CD4-positive, CD25-positive, alpha-beta regulatory T cell (primary cell): ENCODE data around the gene SLCO3A1. TPM values are rescaled to one million over a fixed set of nuclear protein-coding genes. Genes with fewer than 3 reads are reported as not detected.

Experiments used
- ATAC-seq, 2 donors: fragments of 150-1000 bp; cut with Tn5 transposase; one replicate each; pipeline ENCODE4 v1.10.0; 2021; ENCODE audit warnings: low read depth in 2 of 2, moderate number of reproducible peaks in 2 of 2, moderate library complexity in 1 of 2
- DNase-seq, 3 donors: peaks; one replicate each; pipeline versions ENCODE4 v3.0.0 to v3.0.0-alpha.2; 2012 to 2022; ENCODE audit warnings: mixed read lengths in 1 of 3
- H3K27ac ChIP-seq: one replicate; pipeline ENCODE4 v1.7.0; 2013; ENCODE audit warnings: mild to moderate bottlenecking, low read length; ENCODE audit not compliant: insufficient read depth, poor library complexity, severe bottlenecking
- H3K27me3 ChIP-seq: one replicate; pipeline ENCODE4 v1.7.0; 2013; ENCODE audit warnings: low read length; ENCODE audit not compliant: control insufficient read depth, insufficient read depth
- H3K36me3 ChIP-seq: one replicate; pipeline ENCODE4 v1.7.0; 2013; ENCODE audit warnings: mild to moderate bottlenecking, low read length, moderate library complexity; ENCODE audit not compliant: control insufficient read depth, insufficient read depth
- H3K4me1 ChIP-seq: 2 replicates; pipeline ENCODE4 v1.7.0; 2013; ENCODE audit warnings: mild to moderate bottlenecking, low read length; ENCODE audit not compliant: insufficient read depth, control insufficient read depth, poor library complexity, severe bottlenecking
- H3K4me3 ChIP-seq: one replicate; pipeline ENCODE4 v1.7.0; 2013; ENCODE audit warnings: low read depth, mild to moderate bottlenecking, low read length, moderate library complexity
- H3K9me3 ChIP-seq, 2 experiments: 1 replicate in 1 of 2; 2 replicates in 1 of 2; pipeline ENCODE4 v1.7.0; 2013; ENCODE audit warnings: low read length in 2 of 2, mild to moderate bottlenecking in 1 of 2, moderate library complexity in 1 of 2; ENCODE audit not compliant: control insufficient read depth in 2 of 2
- H3K27ac Mint-ChIP-seq, 3 donors: one replicate each; pipeline ENCODE4 v1.8.0; 2020 to 2022; ENCODE audit warnings: mild to moderate bottlenecking in 3 of 3, mixed read lengths in 3 of 3, moderate library complexity in 2 of 3
- H3K27me3 Mint-ChIP-seq: one replicate; pipeline ENCODE4 v1.8.0; 2022; ENCODE audit warnings: mild to moderate bottlenecking, mixed read lengths
- H3K36me3 Mint-ChIP-seq: one replicate; pipeline ENCODE4 v1.8.0; 2020; ENCODE audit warnings: mixed read lengths
- H3K4me1 Mint-ChIP-seq, 4 donors: one replicate each; pipeline ENCODE4 v1.8.0; 2020 to 2022; ENCODE audit warnings: mixed read lengths in 4 of 4, mild to moderate bottlenecking in 1 of 4
- H3K4me3 Mint-ChIP-seq, 4 donors: one replicate each; pipeline ENCODE4 v1.8.0; 2020 to 2022; ENCODE audit warnings: mild to moderate bottlenecking in 4 of 4, mixed read lengths in 4 of 4, moderate library complexity in 3 of 4
- H3K9me3 Mint-ChIP-seq, 7 donors: one replicate each; pipeline ENCODE4 v1.8.0; 2020 to 2022; ENCODE audit warnings: mixed read lengths in 7 of 7, mild to moderate bottlenecking in 3 of 7, moderate library complexity in 2 of 7
- polyA plus RNA-seq, 4 donors: library from polyadenylated mRNA; unstranded; fragments of 300-500 nt; fragmentation: Illumina TruSeq; gene quantifications; one replicate each; pipeline ENCODE4 v1.2.3, GENCODE V29; 2021
- total RNA-seq: library from RNA; stranded (reverse); gene quantifications from one replicate; pipeline ENCODE4 v1.2.3, GENCODE V29; 2022

SLCO3A1 gene
- total and polyA plus RNA-seq, 5 donors from 2014 or later: 20.1 to 63.7 (median 38.1) TPM

GRCh38 chr15:91896341-91897055 lies 43.0 kb downstream of the SLCO3A1 start:
- Mint-ChIP-seq H3K9me3 (peaks cover 0 to 18% (median 5%) of the 10 kb centered on the region in 7 donors), H3K27me3 (no peaks in the 10 kb centered on the region), H3K36me3 (peaks cover 44% of the 10 kb centered on the region), H3K4me1 (peaks cover 13 to 52% (median 43%) of the 10 kb centered on the region in 4 donors), H3K27ac (peak overlapping the region in 2 of 3 donors; percentile 2 to 52), H3K4me3 (peak overlapping the region in 1 of 4 donors; percentile 28)
- ATAC-seq (no peak), DNase-seq (no peak)
- Histone ChIP-seq H3K27me3 (no peaks in the 10 kb centered on the region), H3K27ac (no peak overlapping the region), H3K4me3 (no peak overlapping the region), H3K4me1 (no peaks in the 10 kb centered on the region), H3K36me3 (peaks cover 14% of the 10 kb centered on the region), H3K9me3 (peaks cover 2 to 7% of the 10 kb centered on the region in 2 experiments)

GRCh38 chr15:91897585-91898372 lies 44.3 kb downstream of the SLCO3A1 start:
- Histone ChIP-seq H3K36me3 (peaks cover 5% of the 10 kb centered on the region), H3K4me3 (no peak overlapping the region), H3K27ac (no peak overlapping the region), H3K27me3 (no peaks in the 10 kb centered on the region), H3K9me3 (peaks cover 11 to 12% of the 10 kb centered on the region in 2 experiments), H3K4me1 (no peaks in the 10 kb centered on the region)
- Mint-ChIP-seq H3K27ac (peak overlapping the region in 1 of 3 donors; percentile 78), H3K9me3 (peaks cover 0 to 20% (median 11%) of the 10 kb centered on the region in 7 donors), H3K4me3 (no peak overlapping the region), H3K27me3 (no peaks in the 10 kb centered on the region), H3K4me1 (peaks cover 13 to 49% (median 42%) of the 10 kb centered on the region in 4 donors), H3K36me3 (peaks cover 41% of the 10 kb centered on the region)
- ATAC-seq: no peak
- no peak for DNase-seq

GRCh38 chr15:91898843-91899242 lies 45.3 kb downstream of the SLCO3A1 start:
- H3K4me1 Mint-ChIP-seq: peaks cover 13 to 50% (median 45%) of the 10 kb centered on the region in 4 donors
- H3K27ac ChIP-seq: no peak overlapping the region
- H3K4me1 ChIP-seq: no peaks in the 10 kb centered on the region
- H3K27me3 ChIP-seq: no peaks in the 10 kb centered on the region
- peaks cover 11 to 12% of the 10 kb centered on the region in 2 experiments for H3K9me3 ChIP-seq
- DNase-seq (no peak), ATAC-seq (no peak)
- peaks cover 0 to 21% (median 11%) of the 10 kb centered on the region in 7 donors for H3K9me3 Mint-ChIP-seq
- H3K36me3 ChIP-seq: no peaks in the 10 kb centered on the region
- no peak overlapping the region for H3K27ac Mint-ChIP-seq
- peaks cover 39% of the 10 kb centered on the region for H3K36me3 Mint-ChIP-seq
- H3K4me3 ChIP-seq: no peak overlapping the region
- no peak overlapping the region for H3K4me3 Mint-ChIP-seq
- no peaks in the 10 kb centered on the region for H3K27me3 Mint-ChIP-seq

GRCh38 chr15:91904942-91905341 lies 51.4 kb downstream of the SLCO3A1 start:
- H3K4me3 Mint-ChIP-seq: no peak overlapping the region
- Histone ChIP-seq H3K4me1 (no peaks in the 10 kb centered on the region), H3K4me3 (no peak overlapping the region), H3K27me3 (no peaks in the 10 kb centered on the region), H3K9me3 (peaks cover 11 to 12% of the 10 kb centered on the region in 2 experiments), H3K36me3 (no peaks in the 10 kb centered on the region), H3K27ac (no peak overlapping the region)
- H3K4me1 Mint-ChIP-seq: peaks cover 19 to 39% (median 35%) of the 10 kb centered on the region in 4 donors
- DNase-seq: no peak
- peaks cover 25% of the 10 kb centered on the region for H3K36me3 Mint-ChIP-seq
- no peak for ATAC-seq
- H3K27me3 Mint-ChIP-seq: no peaks in the 10 kb centered on the region
- peaks cover 0 to 19% (median 9%) of the 10 kb centered on the region in 7 donors for H3K9me3 Mint-ChIP-seq
- H3K27ac Mint-ChIP-seq: no peak overlapping the region

GRCh38 chr15:91908391-91908790 lies 54.9 kb downstream of the SLCO3A1 start:
- Mint-ChIP-seq H3K4me1 (peaks cover 22 to 60% (median 51%) of the 10 kb centered on the region in 4 donors), H3K36me3 (peaks cover 16% of the 10 kb centered on the region), H3K27ac (no peak overlapping the region), H3K4me3 (no peak overlapping the region), H3K27me3 (no peaks in the 10 kb centered on the region), H3K9me3 (no peaks in the 10 kb centered on the region)
- H3K27me3 ChIP-seq: no peaks in the 10 kb centered on the region
- H3K27ac ChIP-seq: no peak overlapping the region
- H3K9me3 ChIP-seq: no peaks in the 10 kb centered on the region
- H3K4me1 ChIP-seq: no peaks in the 10 kb centered on the region
- no peaks in the 10 kb centered on the region for H3K36me3 ChIP-seq
- no peak overlapping the region for H3K4me3 ChIP-seq
- no peak for DNase-seq
- ATAC-seq: no peak

GRCh38 chr15:91909111-91909510 lies 55.6 kb downstream of the SLCO3A1 start:
- H3K4me3 Mint-ChIP-seq: no peak overlapping the region
- H3K27me3 Mint-ChIP-seq: no peaks in the 10 kb centered on the region
- DNase-seq (no peak), ATAC-seq (no peak)
- no peak overlapping the region for H3K27ac Mint-ChIP-seq
- H3K36me3 Mint-ChIP-seq: peaks cover 13% of the 10 kb centered on the region
- no peak overlapping the region for H3K4me3 ChIP-seq
- no peaks in the 10 kb centered on the region for H3K4me1 ChIP-seq
- no peaks in the 10 kb centered on the region for H3K9me3 ChIP-seq
- H3K27ac ChIP-seq: no peak overlapping the region
- no peaks in the 10 kb centered on the region for H3K27me3 ChIP-seq
- no peaks in the 10 kb centered on the region for H3K9me3 Mint-ChIP-seq
- no peaks in the 10 kb centered on the region for H3K36me3 ChIP-seq
- peaks cover 22 to 62% (median 49%) of the 10 kb centered on the region in 4 donors for H3K4me1 Mint-ChIP-seq

GRCh38 chr15:91909574-91909973 lies 56.1 kb downstream of the SLCO3A1 start:
- DNase-seq (no peak), ATAC-seq (no peak)
- H3K27me3 Mint-ChIP-seq: no peaks in the 10 kb centered on the region
- Histone ChIP-seq H3K4me3 (no peak overlapping the region), H3K27ac (no peak overlapping the region), H3K9me3 (no peaks in the 10 kb centered on the region), H3K4me1 (no peaks in the 10 kb centered on the region), H3K36me3 (no peaks in the 10 kb centered on the region), H3K27me3 (no peaks in the 10 kb centered on the region)
- H3K9me3 Mint-ChIP-seq: no peaks in the 10 kb centered on the region
- H3K36me3 Mint-ChIP-seq: peaks cover 13% of the 10 kb centered on the region
- peak overlapping the region in 1 of 3 donors; percentile 52 for H3K27ac Mint-ChIP-seq
- H3K4me3 Mint-ChIP-seq: no peak overlapping the region
- peaks cover 20 to 57% (median 47%) of the 10 kb centered on the region in 4 donors for H3K4me1 Mint-ChIP-seq
